GM04504 (cell line): Measurements from ENCODE around the gene SFMBT2.
"Not testable (repeated sequence)": the region's sequence is repeated elsewhere in the genome, so short reads cannot be mapped to it uniquely, and the experiment has no call there.

ENCODE experiments used
- DNase-seq: peaks from one replicate; pipeline ENCODE4 v3.0.0-alpha.2; 2012; ENCODE audit warnings: low read depth

The SFMBT2 gene

GRCh38 chr10:7320072-7320471 lies 90.8 kb downstream of the SFMBT2 start:
- DNase-seq: no peak

DNA sequence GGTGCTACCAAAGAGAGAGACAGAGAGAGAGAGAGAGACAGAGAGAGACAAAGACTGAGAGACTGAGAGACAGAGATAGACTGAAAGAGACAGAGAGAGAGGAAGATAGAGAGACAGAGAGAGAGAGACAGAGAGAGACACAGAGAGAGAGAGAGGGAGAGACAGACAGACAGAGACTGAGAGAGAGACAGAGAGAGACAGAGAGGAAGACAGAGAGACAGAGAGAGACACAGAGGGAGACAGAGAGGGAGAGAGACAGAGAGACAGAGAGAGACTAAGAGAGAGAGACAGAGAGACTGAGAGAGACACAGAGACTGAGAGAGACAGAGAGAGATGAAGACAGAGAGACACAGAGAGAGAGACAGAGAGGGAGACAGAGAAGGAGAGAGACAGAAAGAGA lies 91.2 kb downstream of the SFMBT2 start:
- DNase-seq: no peak

DNA sequence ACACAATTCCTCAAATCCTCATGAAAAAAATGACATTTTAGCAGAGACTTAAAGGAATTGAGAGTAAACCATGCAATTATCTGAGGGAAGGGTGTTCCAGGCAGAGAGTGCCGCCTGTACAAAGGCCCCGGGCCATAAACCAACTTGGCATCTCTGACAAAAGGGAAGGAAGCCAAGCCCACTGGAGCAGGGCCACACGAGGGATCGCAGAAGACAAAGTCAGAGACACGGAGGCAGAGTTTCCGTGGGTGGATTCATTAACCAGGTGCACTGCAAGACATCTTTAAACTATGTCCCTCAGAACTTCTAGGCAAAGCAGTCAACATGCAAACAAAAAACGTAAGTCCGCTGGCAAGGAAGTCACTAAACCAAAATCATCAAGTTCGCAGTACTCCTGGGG lies 92.0 kb downstream of the SFMBT2 start:
- no peak for DNase-seq

DNA sequence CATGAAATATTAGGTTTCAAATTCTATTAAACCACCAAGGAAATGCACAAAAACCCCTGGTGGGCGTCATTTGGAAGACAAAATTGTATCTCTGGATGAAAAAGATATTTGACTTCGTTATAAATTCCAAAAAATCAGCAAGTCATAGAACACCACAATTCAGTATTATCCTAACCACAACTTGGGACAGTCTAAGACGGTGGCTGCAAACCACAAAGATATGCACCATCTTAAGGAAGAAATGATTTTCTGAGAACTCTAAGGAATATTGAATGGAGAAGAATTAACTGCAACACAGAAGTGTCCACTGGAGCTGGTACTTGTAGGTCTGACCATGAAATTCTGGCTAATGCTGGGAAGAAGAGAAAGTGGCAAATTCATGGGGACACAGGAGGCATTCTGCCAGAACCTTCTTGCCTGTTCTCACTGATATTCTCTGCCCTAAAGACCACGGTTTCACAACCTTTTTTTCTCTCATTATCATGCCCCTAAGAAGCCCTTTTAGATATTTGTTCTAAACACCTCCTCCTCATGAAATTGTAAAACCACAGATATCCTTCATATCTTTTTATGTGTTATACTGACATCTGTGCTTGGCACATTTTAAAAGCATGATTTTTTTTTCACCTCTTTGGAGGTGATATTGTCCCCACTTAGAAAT lies 92.9 kb downstream of the SFMBT2 start:
- no peak for DNase-seq

DNA sequence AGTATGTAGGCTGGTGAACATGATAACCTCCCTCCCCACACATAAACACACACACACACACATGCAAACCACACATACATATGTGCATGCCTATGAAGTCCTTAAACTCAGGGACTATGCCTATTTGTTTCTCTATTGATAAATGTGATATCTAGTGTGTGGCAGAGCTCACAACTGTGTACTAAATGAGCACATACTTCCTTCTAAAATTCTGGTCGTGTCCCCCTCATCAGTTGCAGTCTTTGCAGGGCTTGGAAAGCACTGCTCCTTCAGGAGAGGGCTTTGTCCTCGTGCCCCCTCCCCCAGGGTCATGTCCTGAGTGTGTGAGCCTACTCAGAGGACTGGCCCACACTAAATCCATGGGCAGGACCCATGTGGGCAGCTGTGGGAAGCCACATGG lies 94.0 kb downstream of the SFMBT2 start:
- no peak for DNase-seq

DNA sequence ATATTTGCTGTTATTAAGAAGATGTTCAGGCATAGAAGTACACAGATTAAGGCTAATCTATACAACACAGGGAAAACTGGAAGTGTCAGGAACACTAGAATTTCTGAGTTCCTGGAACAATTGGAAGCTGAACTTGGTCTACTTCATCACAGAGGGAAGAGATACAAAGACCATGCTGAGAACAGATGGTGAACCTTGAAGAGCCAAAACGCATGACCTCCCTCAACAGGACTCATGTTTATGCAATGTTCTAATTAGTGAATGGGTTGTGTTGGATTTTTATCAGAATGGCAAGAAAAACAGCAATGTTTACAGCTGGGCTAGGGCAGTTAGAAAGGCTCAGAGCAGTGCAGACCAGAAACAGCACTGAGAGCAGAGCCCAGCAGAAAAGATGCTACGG lies 94.9 kb downstream of the SFMBT2 start:
- peak; percentile 13 for DNase-seq

DNA sequence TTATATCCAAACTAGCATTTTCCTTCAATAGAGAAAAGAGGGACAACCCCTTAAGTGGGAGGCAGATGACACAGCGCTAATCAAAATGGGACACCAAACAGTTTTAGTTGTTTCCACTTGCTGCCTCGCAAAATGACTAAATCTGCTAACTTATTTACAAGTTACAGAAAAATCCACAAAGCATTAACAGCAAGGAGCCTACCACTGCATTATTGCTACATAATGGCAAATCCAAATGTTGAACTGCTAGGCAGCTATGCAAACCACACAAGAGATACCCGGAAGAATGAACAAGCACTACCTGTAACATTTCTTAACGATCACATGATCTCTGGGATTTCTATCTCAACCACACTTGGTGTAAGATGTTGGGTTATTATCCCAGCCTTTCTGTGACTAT lies 96.7 kb downstream of the SFMBT2 start:
- DNase-seq: no peak

DNA sequence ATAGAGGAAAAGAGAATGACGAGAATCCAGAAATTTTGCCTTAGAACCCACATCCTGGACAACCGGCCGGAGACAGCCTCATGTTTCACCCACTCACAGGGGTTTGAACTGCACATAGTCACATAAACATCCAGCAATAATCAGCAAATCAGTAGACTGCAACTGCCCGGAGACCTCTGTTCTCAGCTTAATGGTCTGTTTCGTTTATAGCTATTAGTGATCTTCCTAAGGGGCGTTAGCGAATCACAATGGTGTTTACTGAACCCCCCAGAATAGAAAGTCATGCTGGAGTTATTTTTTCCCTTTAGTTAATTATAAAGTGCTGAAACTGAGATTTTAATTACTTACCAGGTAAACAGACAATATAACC lies 98.4 kb downstream of the SFMBT2 start:
- DNase-seq: no peak

DNA sequence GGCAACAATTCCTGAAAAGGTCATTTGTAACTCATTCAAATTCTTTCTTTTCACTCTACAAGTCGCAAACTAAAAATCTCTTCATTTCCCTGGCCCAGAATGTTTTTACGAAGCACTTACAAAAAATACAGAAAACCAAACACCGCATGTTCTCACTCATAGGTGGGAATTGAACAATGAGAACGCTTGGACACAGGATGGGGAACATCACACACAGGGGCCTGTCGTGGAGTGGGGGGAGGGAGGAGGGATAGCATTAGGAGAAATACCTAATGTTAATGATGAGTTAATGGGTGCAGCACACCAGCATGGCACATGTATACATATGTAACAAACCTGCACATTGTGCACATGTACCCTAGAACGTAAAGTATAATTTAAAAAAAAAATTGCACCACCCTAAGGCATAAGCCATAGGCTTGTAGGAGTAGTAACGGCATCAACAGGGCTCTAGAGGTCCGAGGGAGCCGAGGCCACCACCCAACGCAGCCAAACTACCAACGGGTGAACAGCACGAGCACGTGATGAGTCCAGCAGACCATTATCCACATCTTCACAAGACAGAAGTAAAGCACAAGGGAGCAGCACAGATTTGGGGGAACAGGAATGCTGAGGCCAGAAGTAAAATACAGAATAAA lies 98.9 kb downstream of the SFMBT2 start:
- not testable (repeated sequence) for DNase-seq

GRCh38 chr10:7311218-7311849 lies 99.5 kb downstream of the SFMBT2 start:
- no peak for DNase-seq

- DNase-seq: no peak
These were observed 100.8 kb downstream of the SFMBT2 start for GRCh38 chr10:7310076-7310475.

- DNase-seq: no peak
These were observed 102.0 kb downstream of the SFMBT2 start for GRCh38 chr10:7308826-7309225.

DNA sequence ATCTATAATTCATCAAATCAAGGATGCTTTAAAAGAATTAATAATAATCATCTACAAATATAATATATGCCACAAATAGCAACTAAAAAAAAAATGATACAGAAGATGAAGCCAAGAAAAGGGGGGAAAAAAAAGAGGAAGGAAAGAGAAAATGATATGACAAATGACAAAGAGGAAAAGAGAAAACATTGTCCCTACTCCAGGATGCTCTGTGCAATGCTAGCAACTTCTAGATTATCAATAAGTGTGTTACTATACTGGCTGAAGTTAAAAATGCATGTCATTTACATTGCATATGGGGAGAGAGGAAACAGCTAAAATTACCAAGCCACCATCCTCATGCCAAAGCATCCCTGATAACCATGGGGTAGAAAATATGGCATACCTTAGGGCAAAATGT lies 104.2 kb downstream of the SFMBT2 start:
- no peak for DNase-seq

DNA sequence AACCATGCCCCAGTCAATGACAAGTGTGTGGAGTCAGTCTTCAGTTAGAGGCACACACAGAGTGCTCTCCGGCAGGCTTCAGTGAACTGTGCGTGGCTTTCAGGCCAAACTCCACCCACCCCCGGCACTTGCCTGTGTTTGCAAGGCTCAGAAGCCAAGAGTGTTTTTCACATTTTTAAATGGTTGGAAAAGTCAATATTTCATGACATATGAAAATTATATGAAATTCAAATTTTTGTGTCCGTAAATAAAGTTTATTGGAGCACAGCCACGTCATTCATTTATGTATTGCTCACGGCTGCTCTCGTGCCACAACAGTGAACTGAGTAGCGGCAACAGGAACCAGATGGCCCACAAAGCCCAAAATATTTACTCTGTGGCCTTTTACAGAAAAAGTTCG lies 104.7 kb downstream of the SFMBT2 start:
- peak; percentile 30 for DNase-seq

DNA sequence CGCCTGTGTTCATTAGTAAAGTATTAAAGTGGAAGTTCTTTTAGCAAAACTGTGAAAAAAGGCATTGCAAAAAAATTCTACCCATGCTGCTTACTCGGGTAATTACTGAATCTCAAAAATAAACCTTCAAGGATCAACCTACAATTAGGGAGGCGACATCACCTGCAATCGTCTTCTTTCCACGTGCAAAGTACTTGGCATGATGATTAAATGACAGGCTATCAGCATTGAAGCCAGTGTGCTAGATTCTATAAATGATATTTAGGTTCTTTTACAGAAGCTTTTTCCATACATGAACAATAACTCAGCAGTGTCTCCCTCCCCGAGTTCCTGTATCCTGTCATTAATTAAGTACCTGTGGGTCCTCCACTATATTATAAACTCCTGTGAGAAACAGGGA lies 105.8 kb downstream of the SFMBT2 start:
- no peak for DNase-seq

DNA sequence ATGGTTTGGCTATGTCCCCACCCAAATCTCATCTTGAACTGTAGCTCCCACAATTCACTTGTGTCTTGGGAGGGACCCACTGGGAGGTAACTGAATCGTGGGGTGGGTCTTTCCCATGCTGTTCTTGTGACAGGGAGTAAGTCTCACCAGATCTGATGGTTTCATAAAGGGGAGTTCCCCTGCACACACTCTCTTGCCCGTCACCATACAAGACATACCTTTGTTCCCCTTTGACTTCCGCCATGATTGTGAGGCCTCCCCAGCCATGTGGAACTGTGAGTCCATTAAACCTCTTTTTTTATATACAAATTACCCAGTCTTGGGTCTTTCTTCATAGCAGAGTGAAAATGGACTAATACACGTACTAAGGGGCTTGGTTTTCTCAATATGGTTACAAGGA lies 106.7 kb downstream of the SFMBT2 start:
- no peak for DNase-seq

GRCh38 chr10:7302930-7303557 lies 107.8 kb downstream of the SFMBT2 start:
- DNase-seq: peak; percentile 39

- DNase-seq: peak; percentile 75
These were observed 108.4 kb downstream of the SFMBT2 start for GRCh38 chr10:7302392-7302906.

GRCh38 chr10:7301006-7301778 lies 109.6 kb downstream of the SFMBT2 start:
- DNase-seq: no peak

- peak; percentile 10 for DNase-seq
These were observed 110.4 kb downstream of the SFMBT2 start for GRCh38 chr10:7300384-7300971.

GRCh38 chr10:7299601-7300325 lies 111.1 kb downstream of the SFMBT2 start:
- not testable (repeated sequence) for DNase-seq
